MM.1S (cell line): Measurements from ENCODE around the gene NDUFAF8.

Source experiments
- DNase-seq: peaks from one replicate; pipeline ENCODE4 v3.0.0-alpha.2; 2015
- H2AFZ ChIP-seq: fragments of 300-600 bp; sonication (generic); 2 replicates; pipeline ENCODE4 v1.6.0; 2016; ENCODE audit warnings: antibody characterized with exemption, low read length
- H3F3A ChIP-seq: fragments of 300-600 bp; sonication (generic); 2 replicates; pipeline ENCODE4 v1.6.1; 2016; ENCODE audit warnings: mild to moderate bottlenecking, antibody characterized with exemption, low read length, moderate library complexity, mixed read lengths; ENCODE audit not compliant: insufficient read depth
- H3K27ac ChIP-seq: fragments of 300-600 bp; sonication (generic); 2 replicates; pipeline ENCODE4 v1.5.1; 2016; ENCODE audit warnings: mild to moderate bottlenecking, low read length
- H3K27me3 ChIP-seq: fragments of 300-600 bp; sonication (generic); replicated peaks from 2 replicates; pipeline ENCODE4 v1.6.0; 2016; ENCODE audit warnings: low read length; ENCODE audit not compliant: insufficient read depth
- H3K36me3 ChIP-seq: fragments of 300-600 bp; sonication (generic); replicated peaks from 2 replicates; pipeline ENCODE4 v1.6.1; 2016; ENCODE audit warnings: mild to moderate bottlenecking, low read length, mixed read lengths; ENCODE audit not compliant: insufficient read depth
- H3K4me1 ChIP-seq: fragments of 300-600 bp; sonication (generic); 2 replicates; pipeline ENCODE4 v1.6.1; 2016; ENCODE audit warnings: low read length, mixed read lengths
- H3K4me2 ChIP-seq: fragments of 300-600 bp; sonication (generic); 2 replicates; pipeline ENCODE4 v1.6.0; 2016; ENCODE audit warnings: low read depth, low read length
- H3K4me3 ChIP-seq: fragments of 300-600 bp; sonication (generic); 2 replicates; pipeline ENCODE4 v1.5.1; 2016; ENCODE audit warnings: low read length, mixed read lengths
- H3K79me2 ChIP-seq: fragments of 300-600 bp; sonication (generic); 2 replicates; pipeline ENCODE4 v1.6.1; 2016; ENCODE audit warnings: mixed run types, low read length, mixed read lengths
- H3K9ac ChIP-seq: fragments of 300-600 bp; sonication (generic); 2 replicates; pipeline ENCODE4 v1.6.1; 2016; ENCODE audit warnings: low read length, mixed read lengths
- H3K9me2 ChIP-seq: fragments of 300-600 bp; sonication (generic); replicated peaks from 2 replicates; pipeline ENCODE4 v1.6.1; 2016; ENCODE audit warnings: mild to moderate bottlenecking, low read length, mixed read lengths; ENCODE audit not compliant: insufficient read depth
- H3K9me3 ChIP-seq: fragments of 300-600 bp; sonication (generic); replicated peaks from 2 replicates; pipeline ENCODE4 v1.6.1; 2016; ENCODE audit warnings: mild to moderate bottlenecking, low read length, mixed read lengths; ENCODE audit not compliant: insufficient read depth
- H4K20me1 ChIP-seq: fragments of 300-600 bp; sonication (generic); 2 replicates; pipeline ENCODE4 v1.6.1; 2016; ENCODE audit warnings: mild to moderate bottlenecking, low read length, moderate library complexity, mixed read lengths; ENCODE audit not compliant: insufficient read depth
- EZH2 ChIP-seq: fragments of 300-600 bp; sonication (generic); optimal IDR thresholded peaks from 2 replicates; pipeline ENCODE3; 2017; ENCODE audit warnings: low read depth, mild to moderate bottlenecking, antibody characterized with exemption, low read length, mixed read lengths
- EZH2phosphoT487 ChIP-seq: fragments of 300-600 bp; sonication (generic); IDR thresholded peaks from 2 replicates; pipeline ENCODE4 v1.6.1; 2018; ENCODE audit warnings: antibody characterized with exemption, low read length
- TF ChIP-seq, protein P1 (sequence below): fragments of 300-600 bp; sonication (generic); IDR thresholded peaks from 2 replicates; pipeline ENCODE4 v1.5.1; 2016; ENCODE audit warnings: antibody characterized with exemption, low read length, mixed read lengths

NDUFAF8 gene

DNA sequence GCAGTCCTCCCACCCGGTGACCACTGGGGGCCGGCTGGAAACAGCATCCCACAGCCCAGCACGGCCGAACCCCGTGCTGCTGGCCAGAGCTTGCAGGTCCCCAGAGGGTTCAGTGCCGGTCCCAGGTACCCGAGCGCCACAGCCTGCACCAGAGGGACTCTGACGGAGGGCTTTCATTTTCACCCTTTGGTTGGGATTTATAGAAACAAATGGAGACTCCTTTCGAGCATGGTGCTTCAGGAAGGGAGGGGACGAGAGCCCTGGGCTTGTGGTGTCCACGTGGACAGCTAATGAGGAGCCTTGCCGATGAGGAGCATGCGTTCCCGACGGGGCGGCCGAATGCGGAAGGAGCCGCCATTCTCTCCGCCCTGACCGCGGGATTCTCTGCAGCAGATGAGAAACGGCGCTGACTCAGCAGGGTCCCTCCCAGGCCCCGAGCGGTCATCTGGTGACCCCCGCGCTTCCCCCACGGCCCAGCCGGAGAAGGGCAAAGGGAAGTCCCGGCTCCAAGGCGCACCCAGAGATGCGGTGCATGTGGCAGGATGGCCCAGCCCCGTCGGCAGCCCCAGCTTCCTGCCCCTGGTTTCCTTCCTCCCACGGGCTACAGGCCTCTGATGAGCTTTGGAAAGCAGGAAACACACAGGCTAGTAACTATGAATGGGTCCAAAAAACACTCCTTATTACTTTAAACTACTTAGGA lies 46.2 kb downstream of the NDUFAF8 start:
- no peak for TF ChIP-seq EZH2
- TF ChIP-seq, protein P1, sequence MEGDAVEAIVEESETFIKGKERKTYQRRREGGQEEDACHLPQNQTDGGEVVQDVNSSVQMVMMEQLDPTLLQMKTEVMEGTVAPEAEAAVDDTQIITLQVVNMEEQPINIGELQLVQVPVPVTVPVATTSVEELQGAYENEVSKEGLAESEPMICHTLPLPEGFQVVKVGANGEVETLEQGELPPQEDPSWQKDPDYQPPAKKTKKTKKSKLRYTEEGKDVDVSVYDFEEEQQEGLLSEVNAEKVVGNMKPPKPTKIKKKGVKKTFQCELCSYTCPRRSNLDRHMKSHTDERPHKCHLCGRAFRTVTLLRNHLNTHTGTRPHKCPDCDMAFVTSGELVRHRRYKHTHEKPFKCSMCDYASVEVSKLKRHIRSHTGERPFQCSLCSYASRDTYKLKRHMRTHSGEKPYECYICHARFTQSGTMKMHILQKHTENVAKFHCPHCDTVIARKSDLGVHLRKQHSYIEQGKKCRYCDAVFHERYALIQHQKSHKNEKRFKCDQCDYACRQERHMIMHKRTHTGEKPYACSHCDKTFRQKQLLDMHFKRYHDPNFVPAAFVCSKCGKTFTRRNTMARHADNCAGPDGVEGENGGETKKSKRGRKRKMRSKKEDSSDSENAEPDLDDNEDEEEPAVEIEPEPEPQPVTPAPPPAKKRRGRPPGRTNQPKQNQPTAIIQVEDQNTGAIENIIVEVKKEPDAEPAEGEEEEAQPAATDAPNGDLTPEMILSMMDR = no peak
- DNase-seq = peak; percentile 33
- Histone ChIP-seq H4K20me1 (no peaks in the 10 kb centered on the region), H3K36me3 (no peaks in the 10 kb centered on the region), H3K4me3 (peak overlapping the region; percentile 55), H3K4me1 (no peaks in the 10 kb centered on the region; the same call in 1 of the 2 replicates), H3K27me3 (no peaks in the 10 kb centered on the region), H3K9me3 (no peaks in the 10 kb centered on the region), H3K9me2 (no peaks in the 10 kb centered on the region), H3F3A (no peaks in the 10 kb centered on the region), H3K4me2 (peak overlapping the region; percentile 78), H3K9ac (peak overlapping the region; percentile 54), H3K27ac (peak overlapping the region; percentile 58), H3K79me2 (peaks cover 61% of the 10 kb centered on the region), H2AFZ (peak overlapping the region; percentile 33)

DNA sequence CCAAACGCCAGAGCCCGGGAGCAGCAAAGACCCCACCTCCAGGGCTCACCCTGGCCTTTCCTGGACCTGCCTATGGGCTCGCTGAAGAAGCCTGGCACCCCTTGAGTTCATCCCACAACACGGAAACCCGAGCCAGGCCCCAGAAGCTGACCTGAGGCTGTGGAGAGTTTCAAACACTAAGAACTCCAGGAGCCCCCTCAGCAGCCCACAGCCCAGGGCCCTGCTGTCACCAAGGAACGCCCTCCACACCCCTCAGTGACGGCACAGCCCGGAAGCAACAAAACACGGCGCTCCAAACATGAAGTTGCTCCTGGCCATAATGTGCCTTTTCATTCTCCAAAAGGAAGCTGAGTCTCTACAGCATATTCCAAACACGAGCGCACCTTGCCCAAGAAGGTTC lies 46.8 kb downstream of the NDUFAF8 start:
- Histone ChIP-seq H3K27ac (peak overlapping the region; percentile 58; the same call in 1 of the 2 replicates), H3K79me2 (peaks cover 67% of the 10 kb centered on the region), H3K9ac (peak overlapping the region; percentile 54; the same call in 1 of the 2 replicates), H3K4me3 (peak overlapping the region; percentile 55), H3K4me2 (peak overlapping the region; percentile 78), H3K27me3 (no peaks in the 10 kb centered on the region), H3F3A (no peaks in the 10 kb centered on the region), H3K9me2 (no peaks in the 10 kb centered on the region), H3K9me3 (no peaks in the 10 kb centered on the region), H2AFZ (peak overlapping the region; percentile 33), H4K20me1 (no peaks in the 10 kb centered on the region), H3K4me1 (no peaks in the 10 kb centered on the region; the same call in 1 of the 2 replicates), H3K36me3 (no peaks in the 10 kb centered on the region)
- DNase-seq = no peak
- TF ChIP-seq EZH2 = no peak
- no peak for TF ChIP-seq EZH2phosphoT487
- TF ChIP-seq, protein P1 = no peak

DNA sequence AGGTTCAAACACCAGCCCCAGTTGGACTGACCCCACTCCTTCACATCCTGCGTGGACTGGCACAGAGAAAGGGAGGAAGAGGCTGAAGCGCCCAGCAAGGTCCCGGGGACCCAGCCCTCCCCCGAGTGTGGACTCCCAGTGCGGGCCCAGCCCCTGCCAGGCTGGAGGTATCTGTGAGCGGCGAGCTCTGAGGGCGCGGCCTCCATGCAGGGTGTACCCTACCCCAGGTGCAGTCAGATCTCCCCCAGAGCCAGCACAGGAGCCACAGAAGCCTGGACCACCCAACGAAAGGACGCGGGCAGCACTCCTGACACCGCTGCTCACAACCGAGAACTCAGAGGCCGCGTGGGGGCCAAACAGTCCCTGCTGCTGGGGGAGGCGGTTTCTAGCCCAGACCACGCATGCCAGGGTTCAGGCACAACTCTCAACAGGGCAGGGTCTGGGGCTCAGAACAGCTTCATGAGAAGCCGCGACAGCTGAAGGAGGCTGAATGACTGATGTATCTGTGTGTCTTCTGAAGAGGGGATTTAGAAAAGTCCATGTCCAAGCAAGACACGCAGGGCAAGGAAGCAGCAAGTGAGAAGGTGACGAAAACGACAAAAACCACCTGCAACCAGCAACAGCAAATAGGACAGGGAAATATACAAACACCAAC lies 47.5 kb downstream of the NDUFAF8 start:
- H3K4me1 ChIP-seq = no peaks in the 10 kb centered on the region; the same call in 1 of the 2 replicates
- no peak overlapping the region for H3K4me3 ChIP-seq
- DNase-seq = no peak
- H4K20me1 ChIP-seq = no peaks in the 10 kb centered on the region
- H3K27me3 ChIP-seq = no peaks in the 10 kb centered on the region
- no peak overlapping the region for H3K27ac ChIP-seq
- H3K9ac ChIP-seq = no peak overlapping the region
- H3K36me3 ChIP-seq = no peaks in the 10 kb centered on the region
- peaks cover 74% of the 10 kb centered on the region for H3K79me2 ChIP-seq
- no peaks in the 10 kb centered on the region for H3K9me2 ChIP-seq
- no peaks in the 10 kb centered on the region for H3F3A ChIP-seq
- TF ChIP-seq EZH2 (no peak), EZH2phosphoT487 (no peak)
- TF ChIP-seq, protein P1 = no peak
- H2AFZ ChIP-seq = no peak overlapping the region
- H3K4me2 ChIP-seq = no peak overlapping the region
- H3K9me3 ChIP-seq = no peaks in the 10 kb centered on the region
